ENCODE data around the gene ASB2.

- TF ChIP-seq AFF4 (CRISPR knock-in tag; IDR thresholded peaks at IDR 0.05) (no peak), FOXM1 (CRISPR knock-in tag; IDR thresholded peaks at IDR 0.05) (no peak), ATF7 (IDR thresholded peaks at IDR 0.05) (no peak), ATF7 (CRISPR knock-in tag; IDR thresholded peaks at IDR 0.05) (no peak), CHD2 (IDR thresholded peaks at IDR 0.05; ENCODE audit: low read depth, low read length) (no peak), ZNF160 (CRISPR knock-in tag; IDR thresholded peaks at IDR 0.05) (no peak), POLR2A (IDR thresholded peaks at IDR 0.05; ENCODE audit: insufficient read depth in 1 of 2, low read depth in 2 of 2, low read length in 2 of 2) (no peak), ZNF281 (CRISPR knock-in tag; IDR thresholded peaks at IDR 0.05; ENCODE audit: borderline replicate concordance) (no peak), EP300 (IDR thresholded peaks at IDR 0.05; ENCODE audit: low read depth in 2 of 2, low read length in 2 of 2) (no peak), EP300 (CRISPR knock-in tag; IDR thresholded peaks at IDR 0.05; ENCODE audit: borderline replicate concordance) (no peak)
- TF ChIP-seq, protein P1, sequence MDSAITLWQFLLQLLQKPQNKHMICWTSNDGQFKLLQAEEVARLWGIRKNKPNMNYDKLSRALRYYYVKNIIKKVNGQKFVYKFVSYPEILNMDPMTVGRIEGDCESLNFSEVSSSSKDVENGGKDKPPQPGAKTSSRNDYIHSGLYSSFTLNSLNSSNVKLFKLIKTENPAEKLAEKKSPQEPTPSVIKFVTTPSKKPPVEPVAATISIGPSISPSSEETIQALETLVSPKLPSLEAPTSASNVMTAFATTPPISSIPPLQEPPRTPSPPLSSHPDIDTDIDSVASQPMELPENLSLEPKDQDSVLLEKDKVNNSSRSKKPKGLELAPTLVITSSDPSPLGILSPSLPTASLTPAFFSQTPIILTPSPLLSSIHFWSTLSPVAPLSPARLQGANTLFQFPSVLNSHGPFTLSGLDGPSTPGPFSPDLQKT (CRISPR knock-in tag; IDR thresholded peaks at IDR 0.05; ENCODE audit: borderline replicate concordance) = no peak
- TF ChIP-seq, protein P2, sequence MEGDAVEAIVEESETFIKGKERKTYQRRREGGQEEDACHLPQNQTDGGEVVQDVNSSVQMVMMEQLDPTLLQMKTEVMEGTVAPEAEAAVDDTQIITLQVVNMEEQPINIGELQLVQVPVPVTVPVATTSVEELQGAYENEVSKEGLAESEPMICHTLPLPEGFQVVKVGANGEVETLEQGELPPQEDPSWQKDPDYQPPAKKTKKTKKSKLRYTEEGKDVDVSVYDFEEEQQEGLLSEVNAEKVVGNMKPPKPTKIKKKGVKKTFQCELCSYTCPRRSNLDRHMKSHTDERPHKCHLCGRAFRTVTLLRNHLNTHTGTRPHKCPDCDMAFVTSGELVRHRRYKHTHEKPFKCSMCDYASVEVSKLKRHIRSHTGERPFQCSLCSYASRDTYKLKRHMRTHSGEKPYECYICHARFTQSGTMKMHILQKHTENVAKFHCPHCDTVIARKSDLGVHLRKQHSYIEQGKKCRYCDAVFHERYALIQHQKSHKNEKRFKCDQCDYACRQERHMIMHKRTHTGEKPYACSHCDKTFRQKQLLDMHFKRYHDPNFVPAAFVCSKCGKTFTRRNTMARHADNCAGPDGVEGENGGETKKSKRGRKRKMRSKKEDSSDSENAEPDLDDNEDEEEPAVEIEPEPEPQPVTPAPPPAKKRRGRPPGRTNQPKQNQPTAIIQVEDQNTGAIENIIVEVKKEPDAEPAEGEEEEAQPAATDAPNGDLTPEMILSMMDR (CRISPR knock-in tag; IDR thresholded peaks at IDR 0.05) = no peak
Observed at GRCh38 chr14:93991212-93991611, 14.8 kb upstream of the ASB2 start.
